DND-41 (cell line): Measurements from ENCODE around the gene INTS6L.
A peak's percentile ranks its signal among the peaks of the same experiment; 100 is the strongest.
"Not testable (repeated sequence)": the region's sequence is repeated elsewhere in the genome, so short reads cannot be mapped to it uniquely, and the experiment has no call there.

ENCODE experiments used
- ATAC-seq: fragments of 200-7000 bp; cut with Tn5 transposase; 3 replicates; pipeline ENCODE4 v1.9.1; 2021; ENCODE audit warnings: low read depth; ENCODE audit not compliant: insufficient read depth
- DNase-seq: peaks from one replicate; pipeline ENCODE4 v3.0.0-alpha.2; 2020
- H2AFZ ChIP-seq: 2 replicates; pipeline ENCODE4 v1.6.0; 2012; ENCODE audit warnings: low read depth, low read length
- H3K27ac ChIP-seq: 2 replicates; pipeline ENCODE4 v1.5.1; 2012; ENCODE audit warnings: low read length, inconsistent platforms
- H3K27me3 ChIP-seq: fragments of 200-600 bp; sonication (generic); 2 replicates; pipeline ENCODE4 v1.6.0; 2012; ENCODE audit warnings: low read length, mild to moderate bottlenecking, inconsistent platforms; ENCODE audit not compliant: insufficient read depth, poor library complexity
- H3K36me3 ChIP-seq: 2 replicates; pipeline ENCODE4 v1.5.1; 2012; ENCODE audit warnings: low read length, inconsistent platforms; ENCODE audit not compliant: insufficient read depth
- H3K4me1 ChIP-seq: 2 replicates; pipeline ENCODE4 v1.5.1; 2012; ENCODE audit warnings: mild to moderate bottlenecking, low read length; ENCODE audit not compliant: insufficient read depth
- H3K4me2 ChIP-seq: 2 replicates; pipeline ENCODE4 v1.6.0; 2012; ENCODE audit warnings: mild to moderate bottlenecking, moderate library complexity, low read length, inconsistent platforms; ENCODE audit not compliant: insufficient read depth
- H3K4me3 ChIP-seq, 2 experiments: fragments of 200-600 bp in 1 of 2; shearing (Covaris generic) in 1 of 2; 2 replicates each; pipeline ENCODE4 v1.5.1; 2012 to 2016; ENCODE audit warnings: inconsistent platforms in 2 of 2, low read length in 2 of 2, mild to moderate bottlenecking in 2 of 2, low read depth in 1 of 2, moderate library complexity in 1 of 2
- H3K79me2 ChIP-seq: 2 replicates; pipeline ENCODE4 v1.6.0; 2012; ENCODE audit warnings: low read length, inconsistent platforms; ENCODE audit not compliant: insufficient read depth
- H3K9ac ChIP-seq: 2 replicates; pipeline ENCODE4 v1.6.0; 2012; ENCODE audit warnings: low read depth, mild to moderate bottlenecking, inconsistent platforms, low read length, moderate library complexity
- H3K9me3 ChIP-seq: 2 replicates; pipeline ENCODE4 v1.5.1; 2012; ENCODE audit warnings: low read length, moderate library complexity, mild to moderate bottlenecking, inconsistent platforms; ENCODE audit not compliant: insufficient read depth, severe bottlenecking
- H4K20me1 ChIP-seq: 2 replicates; pipeline ENCODE4 v1.6.0; 2012; ENCODE audit warnings: low read length; ENCODE audit not compliant: insufficient read depth
- EZH2 ChIP-seq: IDR thresholded peaks from 3 replicates; pipeline ENCODE4 v1.6.1; 2012; ENCODE audit warnings: borderline replicate concordance, low read depth, mild to moderate bottlenecking, moderate library complexity, low read length, inconsistent platforms; ENCODE audit not compliant: severe bottlenecking
- TF ChIP-seq, protein P1 (sequence below): IDR thresholded peaks from 2 replicates; pipeline ENCODE4 v1.5.1; 2012; ENCODE audit warnings: borderline replicate concordance, low read length, moderate library complexity, mild to moderate bottlenecking; ENCODE audit not compliant: poor library complexity, severe bottlenecking; ENCODE audit errors: extremely low read depth

INTS6L gene

DNA sequence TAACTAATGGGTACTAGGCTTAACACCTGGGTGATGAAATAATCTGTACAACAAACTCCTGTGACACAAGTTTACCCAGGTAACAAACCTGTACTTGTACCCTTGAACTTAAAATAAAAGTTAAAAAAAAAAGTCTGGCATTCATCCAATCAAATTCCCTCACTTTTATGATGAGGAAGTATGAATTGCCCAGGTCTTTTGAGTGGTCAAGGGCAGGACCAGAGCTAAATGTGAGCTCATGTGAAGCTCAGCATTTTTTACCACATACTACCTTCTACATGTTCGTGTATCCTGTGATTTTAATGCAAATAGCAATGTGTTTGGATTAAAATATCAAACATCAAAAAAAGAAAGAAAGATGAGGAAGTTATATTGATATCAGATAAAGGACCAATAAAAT is 74.0 kb downstream of the INTS6L start:
- not testable (repeated sequence) for H3K9ac ChIP-seq, DNase-seq, H3K27me3 ChIP-seq, H4K20me1 ChIP-seq, H3K4me3 ChIP-seq, H2AFZ ChIP-seq, H3K9me3 ChIP-seq, H3K79me2 ChIP-seq, H3K4me2 ChIP-seq, H3K27ac ChIP-seq, H3K4me1 ChIP-seq, H3K36me3 ChIP-seq, ATAC-seq

- H4K20me1 ChIP-seq, result no peaks in the 10 kb centered on the region
- no peak overlapping the region for H3K27ac ChIP-seq
- H3K36me3 ChIP-seq, result no peaks in the 10 kb centered on the region
- H2AFZ ChIP-seq, result no peak overlapping the region
- ATAC-seq (no peak), DNase-seq (no peak)
- H3K4me2 ChIP-seq, result no peak overlapping the region
- no peaks in the 10 kb centered on the region for H3K27me3 ChIP-seq
- H3K4me1 ChIP-seq, result no peaks in the 10 kb centered on the region
- no peaks in the 10 kb centered on the region for H3K79me2 ChIP-seq
- no peak overlapping the region for H3K4me3 ChIP-seq
- TF ChIP-seq, protein P1, sequence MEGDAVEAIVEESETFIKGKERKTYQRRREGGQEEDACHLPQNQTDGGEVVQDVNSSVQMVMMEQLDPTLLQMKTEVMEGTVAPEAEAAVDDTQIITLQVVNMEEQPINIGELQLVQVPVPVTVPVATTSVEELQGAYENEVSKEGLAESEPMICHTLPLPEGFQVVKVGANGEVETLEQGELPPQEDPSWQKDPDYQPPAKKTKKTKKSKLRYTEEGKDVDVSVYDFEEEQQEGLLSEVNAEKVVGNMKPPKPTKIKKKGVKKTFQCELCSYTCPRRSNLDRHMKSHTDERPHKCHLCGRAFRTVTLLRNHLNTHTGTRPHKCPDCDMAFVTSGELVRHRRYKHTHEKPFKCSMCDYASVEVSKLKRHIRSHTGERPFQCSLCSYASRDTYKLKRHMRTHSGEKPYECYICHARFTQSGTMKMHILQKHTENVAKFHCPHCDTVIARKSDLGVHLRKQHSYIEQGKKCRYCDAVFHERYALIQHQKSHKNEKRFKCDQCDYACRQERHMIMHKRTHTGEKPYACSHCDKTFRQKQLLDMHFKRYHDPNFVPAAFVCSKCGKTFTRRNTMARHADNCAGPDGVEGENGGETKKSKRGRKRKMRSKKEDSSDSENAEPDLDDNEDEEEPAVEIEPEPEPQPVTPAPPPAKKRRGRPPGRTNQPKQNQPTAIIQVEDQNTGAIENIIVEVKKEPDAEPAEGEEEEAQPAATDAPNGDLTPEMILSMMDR, result no peak
- TF ChIP-seq EZH2, result no peak
- H3K9ac ChIP-seq, result no peak overlapping the region
- no peaks in the 10 kb centered on the region for H3K9me3 ChIP-seq
These were observed 75.1 kb downstream of the INTS6L start for GRCh38 chrX:135595543-135595942.

GRCh38 chrX:135596495-135596894 is 76.0 kb downstream of the INTS6L start:
- no peak overlapping the region for H3K4me2 ChIP-seq
- no peaks in the 10 kb centered on the region for H3K4me1 ChIP-seq
- H3K27ac ChIP-seq, result no peak overlapping the region
- H3K9ac ChIP-seq, result no peak overlapping the region
- no peak overlapping the region for H2AFZ ChIP-seq
- no peaks in the 10 kb centered on the region for H3K79me2 ChIP-seq
- ATAC-seq, result peak; percentile 89
- H4K20me1 ChIP-seq, result no peaks in the 10 kb centered on the region
- no peaks in the 10 kb centered on the region for H3K36me3 ChIP-seq
- no peak overlapping the region for H3K4me3 ChIP-seq
- no peaks in the 10 kb centered on the region for H3K27me3 ChIP-seq
- no peaks in the 10 kb centered on the region for H3K9me3 ChIP-seq
- TF ChIP-seq, protein P1, result peak; percentile 77
- no peak for TF ChIP-seq EZH2
- DNase-seq, result peak; percentile 47

- H3K4me1 ChIP-seq, result no peaks in the 10 kb centered on the region
These were observed 85.4 kb downstream of the INTS6L start for GRCh38 chrX:135605906-135606305.

GRCh38 chrX:135624408-135625204 is 104.1 kb downstream of the INTS6L start:
- not testable (repeated sequence) for H2AFZ ChIP-seq, H4K20me1 ChIP-seq, ATAC-seq, H3K27ac ChIP-seq, H3K9me3 ChIP-seq, H3K9ac ChIP-seq, H3K36me3 ChIP-seq, H3K79me2 ChIP-seq, H3K4me2 ChIP-seq, H3K27me3 ChIP-seq, H3K4me3 ChIP-seq, H3K4me1 ChIP-seq, DNase-seq

More at GRCh38 chrX:135605906-135606305, 85.4 kb downstream of the INTS6L start:
- Histone ChIP-seq H3K4me3 (no peak overlapping the region), H3K27ac (no peak overlapping the region), H3K9me3 (no peaks in the 10 kb centered on the region), H3K36me3 (no peaks in the 10 kb centered on the region), H2AFZ (no peak overlapping the region), H3K4me2 (no peak overlapping the region), H3K79me2 (no peaks in the 10 kb centered on the region), H3K9ac (no peak overlapping the region), H3K27me3 (no peaks in the 10 kb centered on the region), H4K20me1 (no peaks in the 10 kb centered on the region)
- ATAC-seq, result no peak
- no peak for DNase-seq
- TF ChIP-seq EZH2, result no peak
- TF ChIP-seq, protein P1, result no peak
